ENCODE measurements around the gene SIVA1.

Gene SIVA1

GRCh38 chr14:104718147-104718546 lies 34.8 kb upstream of the SIVA1 start:
- Histone ChIP-seq H4K20me1 (ENCODE audit: insufficient read depth, low read length) (peaks cover 11% of the 10 kb centered on the region), H3K9ac (ENCODE audit: low read depth, low read length) (no peak overlapping the region), H3K4me2 (ENCODE audit: insufficient read depth, low read length) (no peak overlapping the region), H3K79me2 (ENCODE audit: insufficient read depth, low read length) (no peaks in the 10 kb centered on the region), H3K4me1 (ENCODE audit: insufficient read depth, low read length) (peaks cover 3% of the 10 kb centered on the region), H3K36me3 (ENCODE audit: insufficient read depth, low read length) (peaks cover 41% of the 10 kb centered on the region), H3K27me3 (ENCODE audit: insufficient read depth, low read length, poor library complexity) (no peaks in the 10 kb centered on the region), H3K4me3 (ENCODE audit: low read depth in 1 of 2, low read length in 2 of 2) (no peak overlapping the region), H3K27ac (ENCODE audit: low read length) (no peak overlapping the region), H3K9me3 (ENCODE audit: insufficient read depth, low read length, severe bottlenecking) (no peaks in the 10 kb centered on the region), H2AFZ (ENCODE audit: low read depth, low read length) (no peak overlapping the region)
- DNase-seq (no peak), ATAC-seq (ENCODE audit: insufficient read depth, low read depth) (no peak)
- TF ChIP-seq EZH2 (IDR thresholded peaks at IDR 0.05; ENCODE audit: borderline replicate concordance, low read depth, low read length, severe bottlenecking) (no peak), CTCF (IDR thresholded peaks at IDR 0.05; ENCODE audit: borderline replicate concordance, extremely low read depth, low read length, poor library complexity, severe bottlenecking) (no peak)

GRCh38 chr14:104718871-104719270 lies 34.1 kb upstream of the SIVA1 start:
- Histone ChIP-seq H3K27me3 (ENCODE audit: insufficient read depth, low read length, poor library complexity) (no peaks in the 10 kb centered on the region), H3K4me1 (ENCODE audit: insufficient read depth, low read length) (peaks cover 10% of the 10 kb centered on the region), H3K36me3 (ENCODE audit: insufficient read depth, low read length) (peaks cover 34% of the 10 kb centered on the region), H3K27ac (ENCODE audit: low read length) (no peak overlapping the region), H3K4me3 (ENCODE audit: low read depth in 1 of 2, low read length in 2 of 2) (no peak overlapping the region), H2AFZ (ENCODE audit: low read depth, low read length) (no peak overlapping the region), H3K9me3 (ENCODE audit: insufficient read depth, low read length, severe bottlenecking) (no peaks in the 10 kb centered on the region), H3K9ac (ENCODE audit: low read depth, low read length) (no peak overlapping the region), H4K20me1 (ENCODE audit: insufficient read depth, low read length) (peaks cover 11% of the 10 kb centered on the region), H3K79me2 (ENCODE audit: insufficient read depth, low read length) (no peaks in the 10 kb centered on the region), H3K4me2 (ENCODE audit: insufficient read depth, low read length) (no peak overlapping the region)
- TF ChIP-seq CTCF (IDR thresholded peaks at IDR 0.05; ENCODE audit: borderline replicate concordance, extremely low read depth, low read length, poor library complexity, severe bottlenecking), result no peak
- TF ChIP-seq EZH2 (IDR thresholded peaks at IDR 0.05; ENCODE audit: borderline replicate concordance, low read depth, low read length, severe bottlenecking), result no peak
- DNase-seq (no peak), ATAC-seq (ENCODE audit: insufficient read depth, low read depth) (no peak)

GRCh38 chr14:104719343-104719742 lies 33.6 kb upstream of the SIVA1 start:
- Histone ChIP-seq H2AFZ (ENCODE audit: low read depth, low read length) (no peak overlapping the region), H3K4me3 (ENCODE audit: low read depth in 1 of 2, low read length in 2 of 2) (no peak overlapping the region), H3K4me1 (ENCODE audit: insufficient read depth, low read length) (peaks cover 14% of the 10 kb centered on the region), H4K20me1 (ENCODE audit: insufficient read depth, low read length) (peaks cover 11% of the 10 kb centered on the region), H3K79me2 (ENCODE audit: insufficient read depth, low read length) (no peaks in the 10 kb centered on the region), H3K36me3 (ENCODE audit: insufficient read depth, low read length) (peaks cover 31% of the 10 kb centered on the region), H3K27me3 (ENCODE audit: insufficient read depth, low read length, poor library complexity) (no peaks in the 10 kb centered on the region), H3K9ac (ENCODE audit: low read depth, low read length) (no peak overlapping the region), H3K9me3 (ENCODE audit: insufficient read depth, low read length, severe bottlenecking) (no peaks in the 10 kb centered on the region), H3K4me2 (ENCODE audit: insufficient read depth, low read length) (no peak overlapping the region), H3K27ac (ENCODE audit: low read length) (no peak overlapping the region)
- ATAC-seq (ENCODE audit: insufficient read depth, low read depth), result no peak
- TF ChIP-seq EZH2 (IDR thresholded peaks at IDR 0.05; ENCODE audit: borderline replicate concordance, low read depth, low read length, severe bottlenecking) (no peak), CTCF (IDR thresholded peaks at IDR 0.05; ENCODE audit: borderline replicate concordance, extremely low read depth, low read length, poor library complexity, severe bottlenecking) (no peak)
- no peak for DNase-seq

All from DND-41 (cell line).